Nephron progenitor cell (in vitro differentiated cells): ENCODE results near the gene SLC16A5.

Source experiments
- DNase-seq: peaks from one replicate; pipeline ENCODE4 v3.0.0; 2021
- H3K27ac Mint-ChIP-seq: 2 replicates; pipeline ENCODE4 v1.8.0; 2021; ENCODE audit warnings: mild to moderate bottlenecking, moderate library complexity, mixed read lengths
- H3K27me3 Mint-ChIP-seq: 2 replicates; pipeline ENCODE4 v1.8.0; 2021; ENCODE audit warnings: mild to moderate bottlenecking, low read depth, mixed read lengths; ENCODE audit not compliant: poor library complexity
- H3K36me3 Mint-ChIP-seq: 2 replicates; pipeline ENCODE4 v1.8.0; 2021; ENCODE audit warnings: low read depth, mixed read lengths
- H3K4me1 Mint-ChIP-seq: 2 replicates; pipeline ENCODE4 v1.8.0; 2021; ENCODE audit warnings: mixed read lengths
- H3K4me3 Mint-ChIP-seq: 2 replicates; pipeline ENCODE4 v1.8.0; 2021; ENCODE audit warnings: mild to moderate bottlenecking, moderate library complexity, mixed read lengths
- H3K9me3 Mint-ChIP-seq: 2 replicates; pipeline ENCODE4 v1.8.0; 2021; ENCODE audit warnings: mild to moderate bottlenecking, moderate library complexity, mixed read lengths
- CTCF ChIP-seq: fragments of 200-600 bp; sonication (generic); IDR thresholded peaks from 2 replicates; pipeline ENCODE4 v1.5.0; 2021; ENCODE audit warnings: antibody characterized with exemption

Gene SLC16A5

GRCh38 chr17:75152523-75152921 is 64.8 kb downstream of the SLC16A5 start:
- no peak for DNase-seq
- Mint-ChIP-seq H3K27ac (peak overlapping the region; percentile 97), H3K4me3 (peak overlapping the region; percentile 94), H3K9me3 (peaks cover 5% of the 10 kb centered on the region), H3K4me1 (peaks cover 47% of the 10 kb centered on the region), H3K36me3 (peaks cover 30% of the 10 kb centered on the region), H3K27me3 (no peaks in the 10 kb centered on the region)
- TF ChIP-seq CTCF, result no peak

- H3K27ac Mint-ChIP-seq, result peak overlapping the region; percentile 97
- peak; percentile 48 for DNase-seq
- peaks cover 47% of the 10 kb centered on the region for H3K4me1 Mint-ChIP-seq
- H3K4me3 Mint-ChIP-seq, result peak overlapping the region; percentile 94
- H3K9me3 Mint-ChIP-seq, result peaks cover 5% of the 10 kb centered on the region
- peaks cover 28% of the 10 kb centered on the region for H3K36me3 Mint-ChIP-seq
- no peaks in the 10 kb centered on the region for H3K27me3 Mint-ChIP-seq
- TF ChIP-seq CTCF, result no peak
Measured at GRCh38 chr17:75152922-75153779, 65.4 kb downstream of the SLC16A5 start.

GRCh38 chr17:75153780-75154194 is 66.0 kb downstream of the SLC16A5 start:
- H3K27me3 Mint-ChIP-seq, result no peaks in the 10 kb centered on the region
- peaks cover 5% of the 10 kb centered on the region for H3K9me3 Mint-ChIP-seq
- H3K27ac Mint-ChIP-seq, result peak overlapping the region; percentile 97
- no peak for TF ChIP-seq CTCF
- H3K36me3 Mint-ChIP-seq, result peaks cover 26% of the 10 kb centered on the region
- H3K4me3 Mint-ChIP-seq, result peak overlapping the region; percentile 94
- peaks cover 45% of the 10 kb centered on the region for H3K4me1 Mint-ChIP-seq
- DNase-seq, result peak; percentile 38

- H3K4me3 Mint-ChIP-seq, result peak within 1 kb of the TSS; percentile 94
- H3K4me1 Mint-ChIP-seq, result peaks cover 44% of the 10 kb centered on the region
- TF ChIP-seq CTCF, result no peak
Measured at GRCh38 chr17:75154195-75155106, 66.7 kb downstream of the SLC16A5 start, which contains the start of gene JPT1. JPT1 (minus strand) TSS chr17:75154512; CDS start chr17:75154397, 115 bp downstream.

GRCh38 chr17:75155191-75155601 is 67.4 kb downstream of the SLC16A5 start:
- Mint-ChIP-seq H3K27me3 (no peaks in the 10 kb centered on the region), H3K9me3 (peaks cover 5% of the 10 kb centered on the region), H3K27ac (no peak overlapping the region), H3K4me3 (no peak overlapping the region), H3K36me3 (peaks cover 18% of the 10 kb centered on the region), H3K4me1 (peaks cover 39% of the 10 kb centered on the region)
- TF ChIP-seq CTCF, result no peak
- no peak for DNase-seq

More at GRCh38 chr17:75154195-75155106, 66.7 kb downstream of the SLC16A5 start, which contains the start of gene JPT1:
- Mint-ChIP-seq H3K27me3 (no peaks in the 10 kb centered on the region), H3K36me3 (peaks cover 24% of the 10 kb centered on the region), H3K27ac (peak within 1 kb of the TSS; percentile 97), H3K9me3 (peaks cover 5% of the 10 kb centered on the region)
- DNase-seq, result peak; percentile 97
